Liver (tissue), 3 donors: ENCODE data around the gene SIL1.
A peak's percentile ranks its signal among the peaks of the same experiment; 100 is the strongest.

Source experiments
- ATF3 ChIP-seq: IDR thresholded peaks from 2 replicates; pipeline ENCODE4 v1.6.1; 2016; ENCODE audit warnings: antibody characterized with exemption
- CTCF ChIP-seq: fragments of 150-350 bp; IDR thresholded peaks from 2 replicates; pipeline ENCODE4 v1.5.1; 2017; ENCODE audit warnings: improper control_type of control experiment, low read depth, low read length; ENCODE audit not compliant: missing input control
- EGR1 ChIP-seq, 2 donors: IDR thresholded peaks; 2 replicates each; pipeline ENCODE4 v1.6.1; 2016 to 2018; ENCODE audit warnings: antibody characterized with exemption in 2 of 2, low read depth in 2 of 2
- GABPA ChIP-seq, 2 donors: IDR thresholded peaks in 1 of 2; conservative IDR thresholded peaks in 1 of 2; 2 replicates each; pipeline ENCODE4 v1.6.1; 2016; ENCODE audit warnings: antibody characterized with exemption in 2 of 2, mild to moderate bottlenecking in 1 of 2, moderate library complexity in 1 of 2
- HNF4A ChIP-seq, 2 donors: conservative IDR thresholded peaks; 2 replicates each; pipeline ENCODE4 v1.6.1; 2016; ENCODE audit warnings: antibody characterized with exemption in 2 of 2, mild to moderate bottlenecking in 2 of 2
- MAX ChIP-seq: IDR thresholded peaks from 2 replicates; pipeline ENCODE4 v1.6.1; 2016; ENCODE audit warnings: antibody characterized with exemption
- RAD21 ChIP-seq, 2 donors: IDR thresholded peaks; 2 replicates each; pipeline ENCODE4 v1.6.1; 2016; ENCODE audit warnings: antibody characterized with exemption in 2 of 2, mild to moderate bottlenecking in 2 of 2
- REST ChIP-seq: IDR thresholded peaks from 2 replicates; pipeline ENCODE4 v1.6.1; 2016; ENCODE audit warnings: antibody characterized with exemption, mild to moderate bottlenecking
- RXRA ChIP-seq, 2 donors: IDR thresholded peaks; 2 replicates each; pipeline ENCODE4 v1.6.1; 2017 to 2018; ENCODE audit warnings: antibody characterized with exemption in 2 of 2, mild to moderate bottlenecking in 1 of 2
- SP1 ChIP-seq: IDR thresholded peaks from 2 replicates; pipeline ENCODE4 v1.6.1; 2018; ENCODE audit warnings: antibody characterized with exemption, mild to moderate bottlenecking
- TAF1 ChIP-seq: conservative IDR thresholded peaks from 2 replicates; pipeline ENCODE4 v1.6.1; 2016; ENCODE audit warnings: antibody characterized with exemption, mild to moderate bottlenecking
- YY1 ChIP-seq: IDR thresholded peaks from 2 replicates; pipeline ENCODE4 v1.6.1; 2016; ENCODE audit warnings: antibody characterized with exemption, mild to moderate bottlenecking
- ZBTB33 ChIP-seq: IDR thresholded peaks from 2 replicates; pipeline ENCODE4 v1.6.1; 2016; ENCODE audit warnings: antibody characterized with exemption
- donor health status: healthy.
- donor health status: healthy.

GRCh38 chr5:139197710-139198669, at the start of gene SIL1:
- peak; percentile 69 for TF ChIP-seq TAF1
- TF ChIP-seq CTCF: no peak
- peak; percentile 67 for TF ChIP-seq REST
- TF ChIP-seq ZBTB33: no peak
- TF ChIP-seq EGR1 (IDR thresholded peaks at IDR 0.05; ENCODE audit: low read depth in 2 of 2): no peak
- TF ChIP-seq GABPA (IDR thresholded peaks at IDR 0.05 in 1 of 2, conservative IDR thresholded peaks at IDR 0.05 in 1 of 2): peak in 1 of 2 donors; percentile 22
- no peak for TF ChIP-seq ATF3
- TF ChIP-seq RAD21 (IDR thresholded peaks at IDR 0.05): peak in 1 of 2 donors; percentile 17
- TF ChIP-seq MAX: peak; percentile 39
- TF ChIP-seq YY1: no peak
- TF ChIP-seq SP1: peak; percentile 48
- no peak for TF ChIP-seq RXRA (IDR thresholded peaks at IDR 0.05)
- peak in 1 of 2 donors; percentile 13 for TF ChIP-seq HNF4A (conservative IDR thresholded peaks at IDR 0.05)
